GM21423 (cell line): ENCODE results near the gene PARL.
"Not testable (repeated sequence)": the region's sequence is repeated elsewhere in the genome, so short reads cannot be mapped to it uniquely, and the experiment has no call there.

Experiments
- ATAC-seq: cut with Tn5 transposase; IDR thresholded peaks from one replicate; pipeline ENCODE4 v1.9.1; 2021; ENCODE audit warnings: mild to moderate bottlenecking, moderate library complexity; ENCODE audit not compliant: unreplicated experiment

The PARL gene

DNA sequence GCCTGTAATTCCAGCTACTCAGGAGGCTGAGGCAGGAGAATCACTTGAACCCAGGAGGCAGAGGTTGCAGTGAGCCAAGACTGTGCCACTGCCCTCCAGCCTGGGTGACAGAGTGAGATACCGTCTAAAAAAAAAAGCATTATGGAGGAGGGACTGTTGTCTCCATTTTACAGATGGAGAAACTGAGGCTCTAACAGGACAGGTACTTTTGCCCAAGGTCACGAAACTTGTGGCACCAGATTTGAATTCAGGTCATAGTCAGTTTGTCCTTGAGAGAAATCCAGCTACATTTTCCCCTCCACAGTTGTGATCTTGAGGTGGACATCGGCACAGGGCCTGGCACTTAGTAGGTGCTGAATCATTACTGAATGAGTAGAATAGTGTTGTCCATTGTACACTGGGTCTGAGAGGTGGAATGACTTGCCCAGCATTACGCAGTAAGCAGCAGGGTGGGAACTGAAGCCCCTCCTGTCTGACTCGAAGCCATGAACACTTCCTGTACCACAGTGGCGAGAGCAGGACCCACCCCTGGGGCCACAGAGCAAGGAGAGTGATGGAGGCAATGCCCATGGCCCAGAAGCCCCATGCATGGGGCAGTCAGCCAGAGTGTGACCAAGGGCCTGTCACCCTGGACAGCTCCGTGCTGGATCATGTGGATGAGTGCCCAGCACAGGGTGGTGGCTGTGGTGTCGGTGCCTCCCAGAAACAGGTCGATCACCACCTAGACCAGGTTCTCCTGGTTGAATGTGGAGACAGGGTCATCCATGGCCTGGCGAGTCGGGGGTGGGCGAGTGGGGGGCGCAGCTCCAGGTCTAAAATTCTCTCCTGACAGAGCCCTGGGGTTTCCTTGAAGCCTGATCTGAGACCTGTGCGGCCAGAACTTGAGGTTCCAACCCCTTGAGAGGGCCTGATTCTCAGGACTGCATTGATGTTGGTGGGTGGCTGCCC lies 20.4 kb upstream of the PARL start:
- no peak for ATAC-seq

DNA sequence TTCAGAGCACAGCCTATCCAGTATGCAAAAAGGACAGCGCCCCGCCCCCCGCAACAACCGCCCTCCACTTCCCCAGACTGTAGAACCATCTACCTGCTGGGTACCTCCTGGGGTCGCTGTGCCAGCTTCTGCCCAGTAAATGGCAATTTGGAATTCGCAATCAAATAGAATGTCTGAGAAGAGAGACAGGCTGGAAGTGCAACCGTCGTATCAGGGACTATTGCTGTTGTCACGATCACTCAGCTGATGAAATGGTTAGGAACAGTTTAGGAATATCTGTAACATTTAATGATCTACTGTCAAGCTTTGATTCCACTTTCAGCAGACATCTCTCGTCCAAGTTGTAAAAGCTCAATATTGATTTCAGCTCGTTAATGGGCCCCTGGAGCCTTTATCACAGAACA lies 13.3 kb upstream of the PARL start:
- no peak for ATAC-seq

DNA sequence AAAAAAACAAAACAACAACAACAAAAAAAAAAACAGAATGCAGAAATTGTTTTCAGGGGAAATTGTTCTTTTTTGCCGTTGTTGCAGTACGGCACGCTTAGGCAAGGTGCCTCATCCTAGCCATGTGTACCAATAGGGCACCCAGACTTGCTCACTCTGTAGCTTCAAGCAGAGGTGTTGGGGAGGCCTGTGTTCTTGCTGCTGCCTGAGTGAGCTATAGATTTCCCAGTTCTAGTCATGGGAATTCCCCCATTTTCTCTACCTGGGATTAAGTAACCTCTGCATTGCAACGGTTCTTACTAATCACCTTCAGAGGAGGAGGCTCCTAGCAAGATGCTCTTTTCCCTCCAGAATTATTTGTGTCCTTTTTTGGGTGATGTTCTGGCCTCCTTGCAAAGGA lies 12.9 kb upstream of the PARL start:
- ATAC-seq, result no peak

DNA sequence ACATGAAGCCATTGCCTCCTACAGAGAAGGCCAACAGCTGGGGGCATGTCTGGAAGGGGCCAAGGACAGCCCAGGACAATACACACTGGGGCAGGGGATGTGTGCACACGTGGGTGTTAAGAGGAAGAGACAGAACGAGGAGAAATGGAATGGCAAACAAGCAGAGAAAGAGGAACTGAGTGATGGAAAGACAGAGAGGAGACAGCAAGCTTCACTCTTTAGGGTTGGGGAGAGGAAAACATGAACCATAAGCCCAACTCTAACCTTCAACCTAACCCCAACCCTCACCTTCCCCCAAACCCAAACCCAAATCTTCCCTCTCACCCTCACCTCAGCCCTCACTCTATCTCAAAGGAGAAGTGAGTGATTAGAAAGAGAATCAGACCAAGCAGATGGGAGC lies 11.9 kb upstream of the PARL start:
- ATAC-seq, result no peak

DNA sequence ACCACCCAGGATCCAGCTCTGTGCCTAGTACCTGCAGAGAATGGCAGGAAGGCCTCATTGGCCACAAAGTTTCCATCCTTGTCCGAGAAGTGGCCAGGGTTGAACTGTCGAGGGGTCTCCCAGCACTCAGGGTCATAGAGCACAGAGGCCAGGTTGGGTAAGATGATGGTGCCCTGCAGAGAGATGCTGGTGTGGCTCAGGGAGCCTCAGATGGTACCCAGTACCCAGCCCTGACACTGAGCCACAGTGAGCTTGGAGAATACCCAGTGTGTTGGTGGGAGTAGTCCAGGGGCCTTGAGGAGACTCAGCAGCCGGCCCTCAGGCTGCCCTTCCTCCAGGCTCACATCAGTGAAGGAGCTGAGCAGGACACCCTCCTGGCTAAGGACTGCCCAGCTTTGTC lies 11.5 kb upstream of the PARL start:
- ATAC-seq, result no peak

DNA sequence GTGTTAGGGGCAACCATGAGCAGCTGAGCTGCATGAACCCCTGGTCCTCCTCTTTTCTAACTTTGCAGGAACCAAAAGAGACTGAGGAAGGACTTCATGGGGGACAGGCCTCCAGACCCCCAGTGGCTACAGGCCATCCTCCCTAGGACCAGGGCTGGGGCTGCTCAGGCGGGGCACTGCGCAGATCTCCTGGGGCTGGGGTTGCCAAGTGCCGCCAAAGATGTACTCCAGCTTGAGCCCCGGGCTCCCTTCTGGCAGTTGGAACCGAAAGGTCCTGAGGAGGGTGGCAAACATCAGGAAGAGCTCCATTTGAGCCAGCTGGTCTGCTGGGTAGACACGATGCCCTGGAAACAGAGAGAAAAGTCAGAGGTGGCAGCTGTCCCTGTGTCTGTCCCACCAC lies 11.1 kb upstream of the PARL start:
- no peak for ATAC-seq

DNA sequence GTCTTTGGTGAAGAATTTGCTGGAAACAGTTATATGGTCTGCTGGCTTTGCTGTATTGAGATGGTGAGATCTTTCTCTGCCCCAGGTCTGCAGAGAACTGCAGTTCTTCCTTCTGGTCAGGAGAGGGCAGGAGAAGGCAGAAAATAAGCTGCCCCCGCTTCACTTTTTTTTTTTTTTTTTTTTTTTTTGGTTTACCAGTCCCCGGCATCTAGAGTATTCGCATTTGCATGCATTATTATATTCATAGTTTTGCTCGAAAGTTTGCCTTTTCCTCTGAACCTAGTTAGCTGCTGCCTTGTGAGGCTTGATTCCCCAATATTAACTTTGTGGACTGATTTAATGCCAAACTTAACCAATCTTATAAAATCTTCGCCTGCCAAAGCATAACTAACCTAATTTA lies 10.6 kb upstream of the PARL start:
- ATAC-seq, result no peak

DNA sequence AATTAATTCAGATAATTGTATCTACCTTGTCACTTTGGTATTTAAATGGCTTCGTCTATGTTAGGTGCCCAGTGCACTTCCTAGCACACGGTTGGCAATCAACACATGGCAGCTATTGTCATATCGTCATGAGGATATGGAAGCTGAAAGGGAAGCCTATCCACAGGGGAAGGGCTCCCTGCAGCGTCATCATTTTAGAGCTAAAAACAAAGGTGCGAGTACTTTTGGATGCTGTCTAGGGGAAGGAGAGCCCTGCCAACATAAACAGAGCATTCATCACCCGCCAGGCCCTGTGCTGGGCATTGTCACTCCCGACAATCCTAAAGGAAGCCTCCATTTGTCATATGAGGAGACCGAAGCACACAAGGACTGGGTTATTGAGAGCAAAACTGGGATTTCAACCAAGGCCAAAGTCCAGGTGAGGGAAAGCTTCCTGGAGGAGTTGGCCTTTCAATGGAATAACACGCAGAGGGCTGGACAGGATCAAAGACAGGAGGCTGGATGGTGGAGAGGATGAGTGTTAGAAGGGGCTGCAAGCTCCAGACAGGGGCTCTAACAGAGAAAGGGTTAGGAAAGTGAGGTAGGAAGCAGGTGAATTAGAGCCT lies 8.0 kb upstream of the PARL start:
- ATAC-seq, result no peak

DNA sequence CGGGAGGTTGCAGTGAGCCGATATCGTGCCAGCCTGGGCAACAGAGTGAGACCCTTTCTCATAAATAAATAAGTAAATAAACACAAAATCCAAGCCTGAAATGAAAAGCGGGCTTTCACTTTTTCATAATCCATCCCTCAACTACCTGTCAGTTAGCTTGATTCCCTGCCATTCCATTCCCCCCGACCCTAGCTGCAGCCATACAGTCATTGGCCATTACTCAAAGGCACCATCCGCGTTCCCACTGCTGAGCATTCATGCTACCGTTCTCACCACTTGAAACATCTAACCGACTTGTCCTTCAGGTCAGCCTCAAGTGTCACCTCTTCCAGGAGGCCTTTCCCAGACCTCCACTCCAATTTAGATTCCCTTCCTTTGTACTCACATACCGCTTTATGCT lies 1.1 kb upstream of the PARL start:
- ATAC-seq, result no peak

DNA sequence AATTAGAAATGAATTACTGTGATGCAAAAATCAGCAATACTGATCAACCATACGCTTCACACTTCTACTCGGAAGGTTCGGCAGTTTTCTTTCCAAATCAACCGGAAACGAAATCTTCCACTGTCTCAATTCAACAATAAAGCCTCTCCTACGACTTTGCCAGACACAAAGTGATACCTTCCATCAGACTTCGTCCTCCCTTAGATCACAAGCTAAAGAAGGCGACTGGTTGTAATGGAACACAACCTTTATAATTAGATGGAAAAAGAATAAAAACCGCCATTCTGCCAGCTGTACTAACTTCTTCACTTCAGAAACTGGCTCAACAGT lies 618 bp downstream of the PARL start:
- ATAC-seq, result no peak

DNA sequence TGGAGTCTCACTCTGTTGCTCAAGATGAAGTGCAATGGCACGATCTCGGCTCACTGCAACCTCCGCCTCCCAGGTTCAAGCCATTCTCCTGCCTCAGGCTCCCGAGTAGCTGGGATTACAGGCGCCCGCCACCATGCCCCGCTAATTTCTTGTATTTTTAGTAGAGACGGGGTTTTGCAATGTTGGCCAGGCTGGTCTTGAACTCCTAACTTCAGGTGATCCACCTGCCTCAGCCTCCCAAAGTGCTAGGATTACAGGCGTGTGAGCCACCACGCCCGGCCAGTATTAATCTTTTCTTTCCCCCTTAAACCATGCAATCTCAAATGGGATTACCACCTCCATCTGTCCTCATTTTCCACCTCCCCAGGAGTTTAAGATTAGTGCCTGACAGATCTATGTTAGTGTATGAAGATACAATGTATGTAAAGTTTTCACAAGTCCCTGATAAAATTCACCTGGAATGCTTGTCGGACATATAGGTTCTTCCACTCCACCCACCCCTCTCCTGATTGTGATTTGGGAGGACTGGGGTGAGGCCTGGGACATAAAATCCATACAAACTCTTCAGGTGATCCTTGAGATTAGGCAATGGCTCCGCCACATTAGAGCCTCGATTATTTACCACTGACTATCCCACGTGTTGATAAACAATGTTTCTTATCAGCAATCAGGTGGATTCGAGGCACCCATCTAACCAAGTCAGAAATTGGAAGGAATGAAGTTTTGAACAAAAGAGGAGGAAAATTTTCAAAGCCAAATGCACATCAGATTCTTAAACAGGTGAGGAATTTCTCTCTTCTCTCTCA lies 1.2 kb downstream of the PARL start:
- ATAC-seq, result no peak

DNA sequence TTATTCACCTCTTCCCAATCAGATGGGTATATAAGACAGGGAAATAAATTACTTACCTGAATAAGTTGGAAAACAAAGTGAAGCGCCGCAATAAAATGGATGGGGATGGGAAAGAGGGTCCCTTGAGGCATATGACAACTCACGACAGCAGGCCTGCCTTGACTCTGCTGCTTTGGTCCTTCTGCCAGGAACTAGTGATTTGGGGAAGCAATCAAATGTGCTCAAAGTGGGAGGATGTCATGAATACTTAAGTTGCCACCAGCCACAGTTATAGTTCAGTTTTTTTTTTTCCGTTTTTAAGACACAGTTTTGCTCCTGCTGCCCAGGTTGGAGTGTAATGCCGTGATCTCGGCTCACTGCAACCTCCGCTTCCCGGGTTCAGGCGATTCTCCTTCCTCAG lies 4.6 kb downstream of the PARL start:
- no peak for ATAC-seq

DNA sequence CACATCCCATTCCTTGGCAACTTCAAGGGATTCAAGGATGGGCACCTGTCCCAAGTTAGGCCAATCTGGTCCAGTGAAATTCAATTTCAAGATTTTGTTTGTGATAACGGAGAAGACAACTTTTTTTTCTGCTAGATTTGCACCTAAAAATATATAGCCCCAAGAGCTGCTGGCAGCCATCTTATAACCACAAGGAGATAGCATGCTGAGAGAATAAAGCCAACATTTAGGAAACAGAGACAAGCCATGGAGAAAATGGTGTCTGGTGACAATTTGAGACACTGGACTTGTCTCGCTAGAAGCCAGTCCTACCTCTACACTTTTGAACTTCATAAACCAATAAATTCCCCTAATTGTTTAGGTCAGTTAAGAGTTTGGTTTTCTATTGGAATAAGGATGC lies 5.4 kb downstream of the PARL start:
- no peak for ATAC-seq

DNA sequence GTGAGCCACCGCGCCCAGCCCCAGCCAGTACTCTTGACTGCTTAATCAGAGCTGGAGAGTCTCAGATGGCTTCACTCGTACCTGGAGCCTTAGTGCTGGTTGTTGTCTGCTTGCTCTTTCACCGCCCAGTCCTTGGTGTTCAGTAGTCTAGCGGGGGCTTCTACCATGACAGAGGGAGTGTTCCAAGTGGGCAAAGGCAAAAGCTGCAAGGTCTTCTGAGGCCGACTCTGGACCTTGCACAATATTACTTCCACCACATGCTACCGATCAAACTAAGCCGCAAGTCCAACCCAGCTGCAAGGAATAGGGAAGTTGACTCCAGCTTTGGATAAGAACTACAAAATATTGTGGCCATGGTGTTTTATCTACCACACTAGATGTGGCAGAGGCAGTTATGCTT lies 6.6 kb downstream of the PARL start:
- no peak for ATAC-seq

DNA sequence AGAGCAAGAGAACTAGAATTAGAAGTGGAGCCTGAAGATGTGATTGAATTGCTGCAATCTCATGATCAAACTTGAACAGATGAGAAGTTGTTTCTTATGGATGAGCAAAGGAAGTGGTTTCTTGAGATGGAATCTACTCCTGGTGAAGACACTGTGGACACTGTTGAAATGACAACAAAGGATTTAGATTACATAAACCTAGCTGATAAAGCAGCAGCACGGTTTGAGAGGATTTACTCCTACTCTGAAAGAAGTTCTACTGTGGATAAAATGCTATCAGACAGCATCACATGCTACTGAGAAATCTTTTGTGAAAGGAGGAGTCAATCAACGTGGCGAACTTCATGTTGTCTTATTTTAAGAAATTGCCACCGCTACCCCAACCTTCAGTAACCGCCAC lies 7.5 kb downstream of the PARL start:
- not testable (repeated sequence) for ATAC-seq

DNA sequence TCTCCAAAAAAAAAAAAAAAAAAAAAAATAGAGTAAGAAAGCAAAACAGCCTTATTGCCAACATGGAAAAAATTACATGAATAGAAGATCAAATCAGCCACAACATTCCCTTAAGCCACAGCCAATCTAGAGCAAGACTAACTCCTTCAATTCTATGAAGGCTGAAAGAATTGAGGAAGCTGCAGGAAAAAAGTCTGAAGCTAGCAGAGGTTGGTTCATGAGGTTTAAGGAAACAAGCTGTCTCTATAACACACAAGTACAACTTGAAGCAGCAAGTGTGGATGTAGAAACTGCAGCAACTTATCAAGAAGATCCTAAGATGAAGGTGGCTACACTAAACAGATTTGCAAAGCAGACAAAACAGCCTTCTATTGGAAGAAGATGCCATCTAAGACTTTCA lies 9.3 kb downstream of the PARL start:
- ATAC-seq, result no peak

DNA sequence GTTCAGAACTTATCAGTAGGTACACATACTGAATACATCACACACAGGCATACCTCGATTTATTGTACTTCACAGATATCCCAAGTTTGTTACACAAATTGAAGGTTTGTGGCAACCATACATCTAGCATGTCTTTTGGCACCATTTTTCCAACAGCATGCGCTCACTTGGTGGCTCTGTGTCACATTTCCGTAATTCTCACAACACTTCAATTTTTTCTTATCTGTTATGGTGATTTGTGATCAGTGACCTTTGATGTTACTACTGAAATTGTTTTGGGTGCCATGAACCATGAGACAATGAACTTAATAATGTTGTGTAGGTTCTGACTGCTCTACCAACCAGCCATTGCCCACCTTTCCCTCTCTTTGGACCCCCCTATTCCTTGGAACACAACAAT lies 10.8 kb downstream of the PARL start:
- ATAC-seq, result no peak

DNA sequence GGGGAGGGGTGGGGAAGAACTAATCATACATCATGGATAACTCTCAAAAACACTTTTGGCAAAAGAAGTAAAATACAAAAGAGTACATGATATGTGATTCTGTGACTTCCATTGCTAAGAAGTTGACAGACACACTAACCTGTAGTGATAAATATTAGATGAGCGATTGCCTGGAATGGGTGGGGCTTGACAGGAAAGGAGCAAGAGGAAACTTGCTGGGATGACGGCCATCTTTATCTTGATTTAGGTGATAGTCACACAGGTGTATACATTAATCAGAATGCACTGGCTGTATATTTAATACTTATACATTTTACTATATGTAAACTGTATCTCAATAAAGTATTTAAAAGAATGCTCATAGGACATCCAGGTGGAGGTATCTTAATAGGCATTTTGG lies 13.1 kb downstream of the PARL start:
- no peak for ATAC-seq

DNA sequence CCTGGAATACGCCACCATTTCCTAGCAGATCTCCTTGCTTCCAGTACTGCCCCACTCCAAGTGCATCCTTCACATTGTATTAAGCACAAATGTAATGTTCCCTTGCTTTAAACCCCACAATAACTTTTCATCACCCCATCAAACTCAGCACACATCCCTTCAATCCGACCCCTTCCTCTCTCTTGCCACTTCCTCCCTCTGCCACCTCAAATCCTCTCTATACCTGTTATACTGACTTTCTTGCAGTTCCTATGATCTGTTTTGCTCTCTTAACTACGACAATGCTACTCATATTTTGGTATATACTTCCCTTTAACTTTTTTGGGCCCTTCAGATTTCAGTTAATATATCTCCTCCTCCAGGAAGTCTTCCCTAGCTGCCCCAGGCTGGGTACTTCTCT lies 14.1 kb downstream of the PARL start:
- no peak for ATAC-seq

DNA sequence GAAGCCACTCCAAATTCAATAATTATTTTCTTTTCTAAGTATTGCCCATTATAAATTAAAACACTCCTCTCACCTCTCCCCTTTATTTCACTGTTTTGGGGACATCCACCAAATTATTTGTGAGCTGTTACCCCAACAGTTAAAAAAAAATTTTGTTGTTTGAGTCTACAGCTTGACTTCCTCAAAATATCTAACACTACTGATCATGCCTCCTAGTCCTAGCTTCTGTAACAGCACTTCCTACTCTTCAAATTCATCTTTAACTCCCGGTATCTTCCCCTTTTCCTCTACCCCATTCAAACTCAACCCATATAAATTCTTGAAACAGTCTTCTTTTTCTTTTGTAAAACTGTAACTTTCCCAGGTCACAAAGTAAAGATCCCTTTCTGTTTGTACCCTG lies 15.9 kb downstream of the PARL start:
- no peak for ATAC-seq

DNA sequence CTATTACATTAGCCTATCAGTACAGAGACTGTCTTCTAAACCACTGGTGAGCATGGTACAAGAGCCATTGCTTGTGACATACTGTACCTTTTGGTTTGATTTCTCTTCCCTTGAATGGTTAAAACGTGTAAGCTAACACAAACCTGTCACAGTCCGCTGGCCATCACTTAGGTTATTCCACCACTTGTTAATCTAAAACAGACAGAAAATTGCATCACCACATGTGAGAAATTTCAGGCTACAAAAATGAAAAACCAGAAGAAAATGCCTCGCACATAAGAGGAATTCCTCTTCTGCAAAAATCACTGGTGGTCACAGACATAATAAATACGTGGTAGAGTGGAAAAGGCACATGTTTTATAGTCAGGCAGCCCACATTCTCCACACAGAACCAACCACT lies 22.1 kb downstream of the PARL start:
- no peak for ATAC-seq

DNA sequence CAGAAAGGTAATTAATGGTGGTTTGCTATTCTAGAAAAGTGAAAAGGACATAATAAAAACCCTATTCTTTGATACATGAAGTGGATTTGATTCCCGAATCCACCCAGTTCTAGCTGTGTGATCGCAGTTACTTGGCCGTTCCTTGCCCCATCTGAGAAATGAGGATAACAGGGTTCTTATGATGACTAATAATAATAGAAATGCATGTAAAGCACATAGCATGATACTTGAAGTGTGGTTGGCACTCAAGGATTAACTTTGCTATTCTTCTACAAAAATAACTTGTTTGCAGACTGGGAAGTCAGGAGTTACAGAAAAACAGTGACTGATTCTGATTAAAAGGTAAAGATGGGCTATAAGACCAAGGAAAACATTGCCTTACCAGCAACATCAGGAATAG lies 26.8 kb downstream of the PARL start:
- ATAC-seq, result no peak
